Epithelial cell of proximal tubule (primary cell): ENCODE measurements around the gene NTN1. TPM values are rescaled to one million over a fixed set of nuclear protein-coding genes. Genes with fewer than 3 reads are reported as not detected.

Experiments
- DNase-seq: peaks from one replicate; pipeline ENCODE4 v3.0.0-alpha.2; 2011; ENCODE audit warnings: low read depth
- H3K4me3 ChIP-seq: 2 replicates; pipeline ENCODE4 v1.5.1; 2011; ENCODE audit warnings: low read depth, mild to moderate bottlenecking, low read length
- CTCF ChIP-seq: conservative IDR thresholded peaks from 2 replicates; pipeline ENCODE4 v1.5.1; 2012; ENCODE audit warnings: low read depth, mild to moderate bottlenecking, low read length
- total RNA-seq: library from RNA; depleted of rRNA; stranded (reverse); fragments of >200 nt; gene quantifications from 2 replicates; pipeline ENCODE4 v1.2.3, GENCODE V29; 2015

Gene NTN1
- total RNA-seq, 1 donor from 2014 or later = 1.3 TPM

- TF ChIP-seq CTCF = no peak
- no peak for DNase-seq
- no peak overlapping the region for H3K4me3 ChIP-seq
Observed at GRCh38 chr17:9007052-9007714, 14.1 kb upstream of the NTN1 start.

- H3K4me3 ChIP-seq = no peak overlapping the region
- no peak for DNase-seq
- TF ChIP-seq CTCF = no peak
Observed at GRCh38 chr17:9009096-9009495, 12.2 kb upstream of the NTN1 start.

- no peak for TF ChIP-seq CTCF
- H3K4me3 ChIP-seq = no peak overlapping the region
- no peak for DNase-seq
Observed at GRCh38 chr17:9009737-9010136, 11.6 kb upstream of the NTN1 start.

DNA sequence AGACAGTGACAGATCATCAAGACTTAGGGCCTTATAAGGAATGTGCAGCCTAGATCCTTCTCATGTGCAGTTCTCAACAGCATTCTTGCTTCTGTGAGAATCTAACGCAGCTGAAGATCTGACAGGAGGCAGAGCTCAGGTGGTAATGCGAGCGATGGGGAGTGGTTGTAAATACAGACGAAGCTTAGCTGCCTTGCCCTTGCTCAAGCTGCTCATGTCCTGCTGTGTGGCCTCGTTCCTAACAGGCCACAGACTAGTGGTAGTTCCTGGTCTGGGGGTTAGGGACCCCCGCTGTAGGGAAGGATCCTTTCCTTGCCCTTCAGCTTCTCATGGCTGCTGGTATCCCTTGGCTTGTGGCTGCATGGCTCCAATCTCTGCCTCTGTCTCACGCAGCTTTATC, 10.3 kb upstream of the NTN1 start:
- no peak for DNase-seq

GRCh38 chr17:9016941-9017552, 4.3 kb upstream of the NTN1 start:
- no peak for DNase-seq
- no peak for TF ChIP-seq CTCF
- no peak overlapping the region for H3K4me3 ChIP-seq

More for the DNA sequence above, 10.3 kb upstream of the NTN1 start:
- no peak overlapping the region for H3K4me3 ChIP-seq
- no peak for TF ChIP-seq CTCF

GRCh38 chr17:9018726-9019125, 2.6 kb upstream of the NTN1 start:
- H3K4me3 ChIP-seq = no peak overlapping the region
- TF ChIP-seq CTCF = no peak
- no peak for DNase-seq
